HCT116 (cell line): ENCODE data around the gene ACOT11. TPM values are rescaled to one million over a fixed set of nuclear protein-coding genes. Genes with fewer than 3 reads are reported as not detected.

Experiments
- ATAC-seq: fragments of 200-7000 bp; cut with Tn5 transposase; 2 replicates; pipeline ENCODE4 v1.9.1; 2020; ENCODE audit warnings: mild to moderate bottlenecking, moderate library complexity
- BruUV-seq: library from RNA; stranded (reverse); fragments of 400-500 nt; replicated peaks from 2 replicates; lab custom pipeline; 2021; lab: Mats Ljungman, UMichigan
- CTCF ChIA-PET: fragments of 300-600 bp; sonication (Branson Sonifier 250); formaldehyde crosslinking; loops from one replicate; lab custom pipeline; 2021; ENCODE audit warnings: antibody characterized with exemption; lab: Charles Lee
- POLR2A ChIA-PET: fragments of 300-600, 350-600 bp; sonication (Branson Sonifier 250); formaldehyde crosslinking; loops from one replicate; lab custom pipeline; 2021; ENCODE audit warnings: antibody characterized with exemption; lab: Charles Lee
- RAD21 ChIA-PET, 2 experiments: fragments of 300-600 bp; sonication (Branson Sonifier 250); formaldehyde crosslinking; loops; one replicate each; lab custom pipeline; 2023; ENCODE audit warnings: low total read pairs in 2 of 2; ENCODE audit not compliant: uncharacterized antibody in 2 of 2, unreplicated experiment in 2 of 2, low non-redundant PET in 1 of 2; lab: Charles Lee
- DNase-seq: peaks from one replicate; pipeline ENCODE4 v3.0.0-alpha.2; 2010; ENCODE audit warnings: low read depth, low spot score
- H2AFZ ChIP-seq: fragments of 200-600 bp; shearing (Covaris generic), sonication (generic); 2 replicates; pipeline ENCODE4 v1.6.1; 2017; ENCODE audit warnings: low read depth, mixed run types, mixed read lengths, antibody characterized with exemption, low read length; ENCODE audit not compliant: poor library complexity, severe bottlenecking
- H3K27ac ChIP-seq: 2 replicates; pipeline ENCODE4 v1.5.1; 2012; ENCODE audit warnings: low read depth, low read length
- H3K27me3 ChIP-seq: fragments of 200-600 bp; sonication (generic); 2 replicates; pipeline ENCODE4 v1.6.1; 2016; ENCODE audit warnings: mixed run types, low read length, mixed read lengths; ENCODE audit not compliant: insufficient read depth
- H3K36me3 ChIP-seq, 2 experiments: fragments of 200-500 bp in 1 of 2; fragments of 200-600 bp in 1 of 2; sonication (Bioruptor generic) in 1 of 2; sonication (generic) in 1 of 2; 2 replicates each; pipeline versions ENCODE4 v1.5.1 to v1.6.1; 2014 to 2016; ENCODE audit warnings: low read length in 2 of 2, inconsistent platforms in 1 of 2, mixed read lengths in 1 of 2, mixed run types in 1 of 2; ENCODE audit not compliant: insufficient read depth in 2 of 2, control insufficient read depth in 1 of 2
- H3K4me1 ChIP-seq, 2 experiments: fragments of 200-600 bp in 1 of 2; sonication (generic) in 1 of 2; 2 replicates each; pipeline versions ENCODE4 v1.5.1 to v1.6.1; 2012 to 2017; ENCODE audit warnings: low read length in 2 of 2, inconsistent platforms in 1 of 2, mild to moderate bottlenecking in 1 of 2, mixed read lengths in 1 of 2, mixed run types in 1 of 2, moderate library complexity in 1 of 2; ENCODE audit not compliant: insufficient read depth in 2 of 2, control insufficient read depth in 1 of 2
- H3K4me2 ChIP-seq: fragments of 200-600 bp; sonication (generic); 2 replicates; pipeline ENCODE4 v1.6.1; 2017; ENCODE audit warnings: mixed run types, low read length, mixed read lengths
- H3K4me3 ChIP-seq, 2 experiments: fragments of 200-600 bp in 1 of 2; sonication (generic) in 1 of 2; replicated peaks in 1 of 2; 2 replicates each; pipeline ENCODE4 v1.5.1; 2011 to 2016; ENCODE audit warnings: low read length in 2 of 2, control low read depth in 1 of 2, low read depth in 1 of 2, mild to moderate bottlenecking in 1 of 2, mixed read lengths in 1 of 2, mixed run types in 1 of 2
- H3K79me2 ChIP-seq: fragments of 200-600 bp; sonication (generic); 2 replicates; pipeline ENCODE4 v1.6.1; 2017; ENCODE audit warnings: mild to moderate bottlenecking, mixed run types, low read length, moderate library complexity, mixed read lengths; ENCODE audit not compliant: insufficient read depth
- H3K9ac ChIP-seq: fragments of 200-600 bp; sonication (generic); 2 replicates; pipeline ENCODE4 v1.6.1; 2016; ENCODE audit warnings: low read length, mixed read lengths
- H3K9me2 ChIP-seq: fragments of 200-600 bp; sonication (generic), shearing (Covaris generic); 2 replicates; pipeline ENCODE4 v1.6.1; 2017; ENCODE audit warnings: mixed run types, mild to moderate bottlenecking, moderate library complexity; ENCODE audit not compliant: insufficient read depth
- H3K9me3 ChIP-seq, 2 experiments: fragments of 200-500 bp in 1 of 2; fragments of 200-600 bp in 1 of 2; sonication (Bioruptor generic) in 1 of 2; sonication (generic) in 1 of 2; 2 replicates each; pipeline ENCODE4 v1.6.1; 2014 to 2017; ENCODE audit warnings: low read length in 2 of 2, mixed read lengths in 2 of 2, inconsistent platforms in 1 of 2, low read depth in 1 of 2, mild to moderate bottlenecking in 1 of 2, mixed run types in 1 of 2, moderate library complexity in 1 of 2; ENCODE audit not compliant: control insufficient read depth in 1 of 2, insufficient read depth in 1 of 2
- H4K20me1 ChIP-seq: fragments of 200-600 bp; sonication (generic), shearing (Covaris generic); 2 replicates; pipeline ENCODE4 v1.6.1; 2017; ENCODE audit warnings: mixed run types, mild to moderate bottlenecking, moderate library complexity; ENCODE audit not compliant: insufficient read depth
- CBX3 ChIP-seq: IDR thresholded peaks from 2 replicates; pipeline ENCODE4 v1.6.1; 2012; ENCODE audit warnings: low read depth
- CEBPB ChIP-seq: IDR thresholded peaks from 2 replicates; pipeline ENCODE4 v1.6.1; 2012; ENCODE audit warnings: low read depth
- EGR1 ChIP-seq: IDR thresholded peaks from 2 replicates; pipeline ENCODE4 v1.6.1; 2012; ENCODE audit warnings: low read depth
- ELF1 ChIP-seq: IDR thresholded peaks from 2 replicates; pipeline ENCODE4 v1.6.1; 2012; ENCODE audit warnings: low read depth, borderline replicate concordance
- EZH2 ChIP-seq: fragments of 200-600 bp; sonication (generic); IDR thresholded peaks from 2 replicates; pipeline ENCODE4 v1.6.1; 2017; ENCODE audit warnings: antibody characterized with exemption, mixed run types
- EZH2phosphoT487 ChIP-seq: fragments of 200-600 bp; IDR thresholded peaks from 2 replicates; pipeline ENCODE4 v1.6.1; 2018; ENCODE audit warnings: antibody characterized with exemption, borderline replicate concordance
- JUND ChIP-seq: IDR thresholded peaks from 2 replicates; pipeline ENCODE4 v1.6.1; 2012
- MAX ChIP-seq: IDR thresholded peaks from 2 replicates; pipeline ENCODE4 v1.6.1; 2012
- POLR2AphosphoS5 ChIP-seq: IDR thresholded peaks from 2 replicates; pipeline ENCODE4 v1.6.1; 2011; ENCODE audit warnings: mild to moderate bottlenecking, low read depth, low read length, moderate library complexity
- RAD21 ChIP-seq: IDR thresholded peaks from 2 replicates; pipeline ENCODE4 v1.6.1; 2012; ENCODE audit warnings: low read depth, mild to moderate bottlenecking
- TCF7L2 ChIP-seq: IDR thresholded peaks from 2 replicates; pipeline ENCODE4 v1.7.0; 2011; ENCODE audit warnings: borderline replicate concordance, inconsistent platforms; ENCODE audit not compliant: insufficient read depth, insufficient read length; ENCODE audit errors: extremely low read depth
- ZFX ChIP-seq: fragments of 450-650 bp; IDR thresholded peaks from 2 replicates; pipeline ENCODE4 v1.6.1; 2017
- ZNF274 ChIP-seq: fragments of 200-500 bp; sonication (Bioruptor generic); IDR thresholded peaks from 2 replicates; pipeline ENCODE4 v1.6.1; 2014; ENCODE audit warnings: mild to moderate bottlenecking, low read depth, low read length, inconsistent platforms
- intact Hi-C: fragments of 100-400 bp; cut with micrococcal nuclease; formaldehyde crosslinking; loops from 2 replicates; pipeline ENCODE4 v1.10.0; 2022
- total RNA-seq: library from RNA; stranded (reverse); gene quantifications from one replicate; pipeline ENCODE4 v1.2.1, GENCODE V29; 2021; ENCODE audit not compliant: unreplicated experiment
- TF ChIP-seq, protein P1 (sequence below), 3 experiments: fragments of 200-600 bp in 1 of 3; sonication (generic) in 1 of 3; IDR thresholded peaks in 2 of 3; conservative IDR thresholded peaks in 1 of 3; 2 replicates each; pipeline ENCODE4 v1.5.1; 2012 to 2017; ENCODE audit warnings: low read depth in 2 of 3, low read length in 2 of 3, antibody characterized with exemption in 1 of 3, borderline replicate concordance in 1 of 3, control low read depth in 1 of 3, mild to moderate bottlenecking in 1 of 3, mixed read lengths in 1 of 3, mixed run types in 1 of 3, moderate library complexity in 1 of 3; ENCODE audit not compliant: insufficient read depth in 1 of 3

ACOT11 gene
- total RNA-seq, 1 experiment from 2014 or later, result 31.1 TPM

DNA sequence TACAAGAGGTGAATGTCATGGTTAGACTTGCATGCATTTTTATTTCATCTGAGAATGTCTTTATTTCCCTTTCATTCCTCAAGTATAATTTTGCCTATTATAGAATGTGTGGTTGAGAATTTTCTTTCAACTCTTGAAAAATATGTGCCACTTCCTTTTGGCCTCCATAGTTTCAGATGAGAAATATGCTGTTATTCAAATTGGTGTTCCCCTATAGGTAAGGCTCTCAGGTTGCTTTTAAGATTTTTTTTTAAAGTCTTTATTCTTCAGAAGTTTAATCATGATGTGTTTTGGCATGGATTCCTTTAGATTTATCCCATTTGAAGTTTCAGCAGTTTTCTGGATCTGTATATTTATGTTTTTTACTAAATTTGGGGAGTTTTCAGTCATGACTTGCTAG, 95.7 kb downstream of the ACOT11 start:
- no peaks in the 10 kb centered on the region for H4K20me1 ChIP-seq
- H3K79me2 ChIP-seq, result no peaks in the 10 kb centered on the region
- no peak overlapping the region for H3K4me2 ChIP-seq
- no peaks in the 10 kb centered on the region for H3K27me3 ChIP-seq
- POLR2A ChIA-PET, result no interaction called here
- H3K4me1 ChIP-seq, result peaks cover 4 to 12% of the 10 kb centered on the region in 2 experiments; a peak in 3 of 4 replicates
- DNase-seq, result no peak
- H3K9ac ChIP-seq, result no peak overlapping the region
- no peaks in the 10 kb centered on the region for H3K9me2 ChIP-seq
- H3K36me3 ChIP-seq, result no peaks in the 10 kb centered on the region
- no peak for ATAC-seq
- BruUV-seq, result no TSS peak
- CTCF ChIA-PET, result no interaction called here
- TF ChIP-seq CBX3 (peak; percentile 89), EZH2phosphoT487 (no peak), CEBPB (0 out of 2 replicates have a peak, but pooled peaks have one; percentile 29), ZFX (no peak)
- H3K27ac ChIP-seq, result no peak overlapping the region
- H3K4me3 ChIP-seq, result no peak overlapping the region
- no peak overlapping the region for H2AFZ ChIP-seq
- intact Hi-C loops, result no loop called here
- peaks cover 11% of the 10 kb centered on the region in 2 experiments; a peak in 3 of 4 replicates for H3K9me3 ChIP-seq
- RAD21 ChIA-PET, result no interaction called here

GRCh38 chr1:54645806-54646676, 98.0 kb downstream of the ACOT11 start:
- Histone ChIP-seq H2AFZ (no peak overlapping the region), H4K20me1 (no peaks in the 10 kb centered on the region), H3K4me1 (peaks cover 4 to 7% of the 10 kb centered on the region in 2 experiments; a peak in 3 of 4 replicates), H3K9me2 (no peaks in the 10 kb centered on the region), H3K4me3 (no peak overlapping the region), H3K9ac (no peak overlapping the region), H3K4me2 (no peak overlapping the region), H3K79me2 (no peaks in the 10 kb centered on the region), H3K36me3 (no peaks in the 10 kb centered on the region), H3K27ac (no peak overlapping the region), H3K27me3 (no peaks in the 10 kb centered on the region), H3K9me3 (peaks cover 11% of the 10 kb centered on the region in 2 experiments; a peak in 3 of 4 replicates)
- intact Hi-C loops, result no loop called here
- POLR2A ChIA-PET, result no interaction called here
- DNase-seq (no peak), ATAC-seq (no peak)
- CTCF ChIA-PET, result no interaction called here
- BruUV-seq, result no TSS peak
- TF ChIP-seq, protein P1, sequence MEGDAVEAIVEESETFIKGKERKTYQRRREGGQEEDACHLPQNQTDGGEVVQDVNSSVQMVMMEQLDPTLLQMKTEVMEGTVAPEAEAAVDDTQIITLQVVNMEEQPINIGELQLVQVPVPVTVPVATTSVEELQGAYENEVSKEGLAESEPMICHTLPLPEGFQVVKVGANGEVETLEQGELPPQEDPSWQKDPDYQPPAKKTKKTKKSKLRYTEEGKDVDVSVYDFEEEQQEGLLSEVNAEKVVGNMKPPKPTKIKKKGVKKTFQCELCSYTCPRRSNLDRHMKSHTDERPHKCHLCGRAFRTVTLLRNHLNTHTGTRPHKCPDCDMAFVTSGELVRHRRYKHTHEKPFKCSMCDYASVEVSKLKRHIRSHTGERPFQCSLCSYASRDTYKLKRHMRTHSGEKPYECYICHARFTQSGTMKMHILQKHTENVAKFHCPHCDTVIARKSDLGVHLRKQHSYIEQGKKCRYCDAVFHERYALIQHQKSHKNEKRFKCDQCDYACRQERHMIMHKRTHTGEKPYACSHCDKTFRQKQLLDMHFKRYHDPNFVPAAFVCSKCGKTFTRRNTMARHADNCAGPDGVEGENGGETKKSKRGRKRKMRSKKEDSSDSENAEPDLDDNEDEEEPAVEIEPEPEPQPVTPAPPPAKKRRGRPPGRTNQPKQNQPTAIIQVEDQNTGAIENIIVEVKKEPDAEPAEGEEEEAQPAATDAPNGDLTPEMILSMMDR (IDR thresholded peaks at IDR 0.05 in 2 of 3, conservative IDR thresholded peaks at IDR 0.05 in 1 of 3; ENCODE audit: borderline replicate concordance in 1 of 3, insufficient read depth in 1 of 3, low read depth in 2 of 3, low read length in 2 of 3), result no peak
- no peak for TF ChIP-seq JUND
- TF ChIP-seq EGR1, result no peak
- no peak for TF ChIP-seq POLR2AphosphoS5
- no peak for TF ChIP-seq ZNF274
- TF ChIP-seq ZFX, result no peak
- no peak for TF ChIP-seq RAD21
- TF ChIP-seq ELF1, result no peak
- no peak for TF ChIP-seq CEBPB
- TF ChIP-seq EZH2, result no peak
- TF ChIP-seq EZH2phosphoT487, result no peak
- TF ChIP-seq TCF7L2, result no peak
- no peak for TF ChIP-seq MAX
- RAD21 ChIA-PET, result no interaction called here
